ENCODE data around the gene CAPN12.

CAPN12 gene

GRCh38 chr19:38711726-38712153 lies 32.5 kb downstream of the CAPN12 start:
- H3K36me3 ChIP-seq (ENCODE audit: control insufficient read depth, insufficient read depth, low read length), result no peaks in the 10 kb centered on the region

GRCh38 chr19:38710928-38711725 lies 33.1 kb downstream of the CAPN12 start:
- H3K4me2 ChIP-seq (ENCODE audit: low read length), result no peak overlapping the region
- no peaks in the 10 kb centered on the region for H3K27me3 ChIP-seq (ENCODE audit: control insufficient read depth, insufficient read depth, low read length)
- no peak overlapping the region for H2AFZ ChIP-seq
- H3K27ac ChIP-seq, result peak overlapping the region; percentile 77
- TF ChIP-seq CTCF (IDR thresholded peaks at IDR 0.05), result no peak
- no peak overlapping the region for H3K4me3 ChIP-seq (ENCODE audit: low read depth, low read length)
- H3K9me3 ChIP-seq (ENCODE audit: control insufficient read depth, low read length), result no peaks in the 10 kb centered on the region
- no peak overlapping the region for H3K9ac ChIP-seq
- no peaks in the 10 kb centered on the region for H3K36me3 ChIP-seq (ENCODE audit: control insufficient read depth, insufficient read depth, low read length)
- H3K79me2 ChIP-seq, result peaks cover 6% of the 10 kb centered on the region
- peaks cover 38% of the 10 kb centered on the region for H3K4me1 ChIP-seq

More at GRCh38 chr19:38711726-38712153, 32.5 kb downstream of the CAPN12 start:
- Histone ChIP-seq H3K4me2 (ENCODE audit: low read length) (no peak overlapping the region), H3K27ac (peak overlapping the region; percentile 77), H2AFZ (no peak overlapping the region), H3K4me3 (ENCODE audit: low read depth, low read length) (no peak overlapping the region), H3K79me2 (peaks cover 6% of the 10 kb centered on the region), H3K9me3 (ENCODE audit: control insufficient read depth, low read length) (no peaks in the 10 kb centered on the region), H3K4me1 (peaks cover 38% of the 10 kb centered on the region), H3K9ac (no peak overlapping the region), H3K27me3 (ENCODE audit: control insufficient read depth, insufficient read depth, low read length) (no peaks in the 10 kb centered on the region)
- no peak for TF ChIP-seq CTCF (IDR thresholded peaks at IDR 0.05)

- H3K9ac ChIP-seq, result no peak overlapping the region
- peak overlapping the region; percentile 77 for H3K27ac ChIP-seq
- peaks cover 6% of the 10 kb centered on the region for H3K79me2 ChIP-seq
- H3K4me1 ChIP-seq, result peaks cover 38% of the 10 kb centered on the region
- no peak overlapping the region for H3K4me2 ChIP-seq (ENCODE audit: low read length)
- H3K4me3 ChIP-seq (ENCODE audit: low read depth, low read length), result no peak overlapping the region
- H3K27me3 ChIP-seq (ENCODE audit: control insufficient read depth, insufficient read depth, low read length), result no peaks in the 10 kb centered on the region
- H3K9me3 ChIP-seq (ENCODE audit: control insufficient read depth, low read length), result no peaks in the 10 kb centered on the region
- no peak for TF ChIP-seq CTCF (IDR thresholded peaks at IDR 0.05)
- H2AFZ ChIP-seq, result no peak overlapping the region
- no peaks in the 10 kb centered on the region for H3K36me3 ChIP-seq (ENCODE audit: control insufficient read depth, insufficient read depth, low read length)
Observed at GRCh38 chr19:38710416-38710702, 33.9 kb downstream of the CAPN12 start.

- Histone ChIP-seq H3K4me1 (peaks cover 38% of the 10 kb centered on the region), H3K36me3 (ENCODE audit: control insufficient read depth, insufficient read depth, low read length) (no peaks in the 10 kb centered on the region), H3K27me3 (ENCODE audit: control insufficient read depth, insufficient read depth, low read length) (no peaks in the 10 kb centered on the region), H2AFZ (no peak overlapping the region), H3K9ac (no peak overlapping the region), H3K79me2 (peaks cover 4% of the 10 kb centered on the region), H3K27ac (peak overlapping the region; percentile 77), H3K9me3 (ENCODE audit: control insufficient read depth, low read length) (no peaks in the 10 kb centered on the region), H3K4me2 (ENCODE audit: low read length) (no peak overlapping the region), H3K4me3 (ENCODE audit: low read depth, low read length) (no peak overlapping the region)
- no peak for TF ChIP-seq CTCF (IDR thresholded peaks at IDR 0.05)
Observed at GRCh38 chr19:38709671-38710415, 34.4 kb downstream of the CAPN12 start.
